Measurements from ENCODE around the gene UTS2R.

- TF ChIP-seq POLR2A (IDR thresholded peaks at IDR 0.05) (no peak), POLR2AphosphoS5 (IDR thresholded peaks at IDR 0.05) (no peak), EP300 (IDR thresholded peaks at IDR 0.05) (no peak)
- TF ChIP-seq, protein P1, sequence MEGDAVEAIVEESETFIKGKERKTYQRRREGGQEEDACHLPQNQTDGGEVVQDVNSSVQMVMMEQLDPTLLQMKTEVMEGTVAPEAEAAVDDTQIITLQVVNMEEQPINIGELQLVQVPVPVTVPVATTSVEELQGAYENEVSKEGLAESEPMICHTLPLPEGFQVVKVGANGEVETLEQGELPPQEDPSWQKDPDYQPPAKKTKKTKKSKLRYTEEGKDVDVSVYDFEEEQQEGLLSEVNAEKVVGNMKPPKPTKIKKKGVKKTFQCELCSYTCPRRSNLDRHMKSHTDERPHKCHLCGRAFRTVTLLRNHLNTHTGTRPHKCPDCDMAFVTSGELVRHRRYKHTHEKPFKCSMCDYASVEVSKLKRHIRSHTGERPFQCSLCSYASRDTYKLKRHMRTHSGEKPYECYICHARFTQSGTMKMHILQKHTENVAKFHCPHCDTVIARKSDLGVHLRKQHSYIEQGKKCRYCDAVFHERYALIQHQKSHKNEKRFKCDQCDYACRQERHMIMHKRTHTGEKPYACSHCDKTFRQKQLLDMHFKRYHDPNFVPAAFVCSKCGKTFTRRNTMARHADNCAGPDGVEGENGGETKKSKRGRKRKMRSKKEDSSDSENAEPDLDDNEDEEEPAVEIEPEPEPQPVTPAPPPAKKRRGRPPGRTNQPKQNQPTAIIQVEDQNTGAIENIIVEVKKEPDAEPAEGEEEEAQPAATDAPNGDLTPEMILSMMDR (IDR thresholded peaks at IDR 0.05) = no peak
Measured at GRCh38 chr17:82407255-82407654, 35.7 kb downstream of the UTS2R start.
